Measurements from ENCODE around the gene VGLL4.

The VGLL4 gene

DNA sequence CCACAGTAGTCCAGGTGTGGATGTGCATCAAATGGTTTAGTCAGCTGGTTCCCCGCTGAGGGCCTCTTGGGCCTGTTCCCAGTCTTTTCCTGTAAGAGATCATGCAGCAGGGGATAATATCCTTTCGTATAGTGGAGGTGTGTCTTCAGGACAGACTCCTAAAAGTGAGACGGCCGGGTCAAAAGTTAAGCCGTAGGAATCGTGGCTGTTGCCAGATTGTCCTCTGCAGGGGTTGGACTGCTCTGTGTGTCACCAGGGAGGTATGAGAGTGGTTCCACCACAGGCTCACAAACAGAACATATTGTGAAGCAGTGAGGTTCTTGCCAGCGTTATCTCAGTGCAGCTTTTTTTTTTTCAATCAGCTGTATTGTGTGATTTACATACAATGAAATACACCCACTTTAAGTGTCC, 95.0 kb downstream of the VGLL4 start:
- no peak for DNase-seq (ENCODE audit: low read depth)

- no peak for DNase-seq (ENCODE audit: low read depth)
Observed at GRCh38 chr3:11547498-11547897, 96.2 kb downstream of the VGLL4 start.

GRCh38 chr3:11546657-11547302, 96.9 kb downstream of the VGLL4 start:
- no peak for DNase-seq (ENCODE audit: low read depth)

GRCh38 chr3:11545186-11545851, 98.4 kb downstream of the VGLL4 start:
- no peak for DNase-seq (ENCODE audit: low read depth)

DNA sequence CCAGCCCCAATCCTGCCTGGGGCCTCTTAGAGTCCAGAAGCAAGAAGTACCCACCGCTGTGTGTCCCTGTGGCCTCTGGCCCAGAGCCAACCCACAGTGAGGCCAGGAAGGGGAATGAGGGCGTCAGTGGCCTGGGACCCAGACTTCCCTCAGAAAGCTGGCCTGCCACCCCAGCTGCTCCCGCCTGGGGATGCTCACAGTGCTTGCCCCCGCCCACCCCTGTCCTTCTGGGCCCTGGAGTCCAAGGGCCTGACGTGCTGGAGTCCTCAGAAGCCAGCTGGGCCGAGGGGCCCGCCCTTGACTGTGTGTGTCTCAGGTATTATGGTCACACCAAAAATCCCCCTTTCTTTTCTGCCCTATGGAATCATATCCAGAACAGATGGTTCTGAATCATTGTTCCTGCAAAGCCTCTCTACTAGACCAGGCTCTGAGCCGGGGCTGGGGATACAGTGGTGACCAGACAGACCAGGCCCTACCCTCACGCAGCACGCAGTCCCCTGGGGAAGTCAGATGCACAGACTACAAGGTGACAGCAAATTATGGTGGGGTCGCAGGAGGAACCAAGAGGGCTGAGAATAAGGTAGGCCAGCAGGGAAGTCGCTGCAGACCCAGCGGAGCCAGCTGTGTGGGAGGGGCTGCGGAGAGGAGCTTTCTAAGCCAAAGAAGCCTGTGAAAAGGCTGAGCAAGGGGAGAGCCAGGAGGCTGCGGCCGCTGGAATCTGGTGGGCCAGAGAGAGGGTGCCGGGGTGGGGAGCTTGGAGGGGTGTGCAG, 99.1 kb downstream of the VGLL4 start:
- no peak for DNase-seq (ENCODE audit: low read depth)

GRCh38 chr3:11543948-11544387, 99.7 kb downstream of the VGLL4 start:
- DNase-seq (ENCODE audit: low read depth) = no peak

- DNase-seq (ENCODE audit: low read depth) = no peak
Observed at GRCh38 chr3:11543141-11543947, 100.4 kb downstream of the VGLL4 start.

DNA sequence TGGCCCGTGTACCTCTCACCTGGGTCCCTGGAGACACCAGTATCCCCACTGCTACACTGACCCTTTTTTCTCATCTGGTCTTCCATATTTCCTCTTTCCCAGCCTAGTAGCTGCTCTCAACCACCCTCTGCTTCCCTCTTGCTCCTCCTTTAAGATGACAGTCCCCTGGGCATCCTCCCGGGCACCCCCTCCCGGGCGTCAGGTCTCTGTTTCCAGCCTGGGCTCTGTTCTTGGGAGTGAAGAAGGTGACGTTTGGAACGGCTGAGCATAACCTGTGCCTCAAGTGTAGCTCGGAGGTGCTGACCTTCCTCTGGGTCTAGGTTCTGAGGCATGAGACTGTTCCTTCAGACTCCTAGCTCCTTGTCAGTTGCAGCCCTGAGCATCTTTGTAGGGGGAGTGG, 101.2 kb downstream of the VGLL4 start:
- no peak for DNase-seq (ENCODE audit: low read depth)

DNA sequence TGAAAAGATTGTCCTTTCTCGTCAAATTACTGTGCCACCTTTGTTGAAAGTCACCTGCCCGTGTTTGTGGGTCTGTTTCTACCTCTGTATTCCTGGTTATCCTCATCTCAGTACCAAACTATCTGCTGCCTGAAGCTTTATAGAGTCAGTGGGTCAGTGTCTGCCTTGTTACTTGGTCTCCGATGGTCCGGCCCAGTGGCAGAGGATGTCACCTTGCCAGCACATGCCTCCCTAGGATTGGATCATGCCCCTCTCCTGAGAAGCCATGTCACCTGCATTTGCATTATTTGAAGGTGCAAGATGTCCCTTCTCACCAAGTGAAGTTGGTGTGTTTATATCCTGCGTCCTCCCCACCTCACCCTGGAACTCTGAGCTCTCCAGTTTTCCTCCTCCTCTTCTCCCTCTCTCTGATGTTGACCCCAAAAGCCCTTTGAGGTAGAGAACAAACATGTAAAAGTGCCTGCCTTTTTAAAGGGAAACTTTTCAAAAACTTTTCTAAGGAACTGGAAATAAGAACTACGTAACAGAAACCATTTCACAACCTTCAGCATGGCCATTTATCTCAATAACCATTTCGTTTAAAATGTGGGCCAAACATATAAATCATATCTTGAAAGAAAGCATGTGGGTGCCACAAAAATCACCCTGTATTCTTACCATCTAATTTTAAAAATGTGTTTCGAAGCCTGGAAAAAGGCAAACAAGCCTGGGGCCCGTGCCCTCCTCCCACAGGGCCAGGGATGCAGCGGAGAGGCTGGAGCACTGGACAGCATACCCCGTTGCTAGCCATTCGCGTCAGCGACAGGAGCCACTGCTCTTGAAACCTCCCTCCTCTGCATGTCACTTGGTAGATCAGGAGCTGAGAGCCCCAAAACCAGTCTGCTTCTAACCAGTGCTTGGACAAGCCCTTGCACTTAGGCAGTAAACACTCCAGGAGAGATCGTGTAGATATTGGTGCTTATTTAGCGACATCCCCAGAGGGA, 102.1 kb downstream of the VGLL4 start:
- DNase-seq (ENCODE audit: low read depth) = no peak

DNA sequence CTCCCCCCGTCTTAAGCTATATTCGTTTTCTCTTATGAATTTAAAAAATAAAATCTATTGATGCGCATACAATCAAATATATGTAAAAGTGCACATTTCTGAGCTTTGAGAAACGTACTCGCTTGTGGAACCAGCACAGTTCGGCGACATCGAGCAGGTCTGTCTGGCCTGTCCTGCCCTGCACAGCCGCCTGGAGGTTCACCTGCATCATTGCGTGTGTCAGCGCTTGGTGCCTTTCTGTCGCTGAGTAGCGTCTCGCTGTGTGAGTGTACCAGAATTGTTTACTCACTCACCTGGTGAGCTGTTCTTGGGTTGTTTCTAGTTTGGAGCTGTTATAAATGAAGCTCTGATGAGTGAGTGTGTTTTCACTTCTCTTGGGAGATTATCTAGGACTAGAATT, 104.0 kb downstream of the VGLL4 start:
- DNase-seq (ENCODE audit: low read depth) = no peak

DNA sequence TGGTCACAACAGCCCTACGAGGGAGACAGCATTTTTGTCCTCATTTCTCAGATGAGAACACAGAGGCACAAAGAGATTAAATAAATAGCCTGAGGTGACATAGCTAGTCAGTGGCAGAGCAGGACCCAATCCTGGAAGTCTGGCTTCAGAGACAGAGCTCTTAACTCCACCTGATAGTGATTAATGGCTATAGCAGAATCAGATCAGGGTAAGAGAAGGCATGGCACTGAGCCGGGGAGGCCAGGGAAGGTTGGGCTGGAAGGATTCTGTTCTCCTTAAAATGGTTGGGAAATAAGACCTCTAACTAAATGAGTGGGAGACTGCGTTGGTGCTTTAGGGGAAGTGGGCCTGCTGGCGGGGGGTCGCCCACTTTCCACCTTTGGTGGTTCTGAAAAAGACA, 104.5 kb downstream of the VGLL4 start:
- DNase-seq (ENCODE audit: low read depth) = no peak

DNA sequence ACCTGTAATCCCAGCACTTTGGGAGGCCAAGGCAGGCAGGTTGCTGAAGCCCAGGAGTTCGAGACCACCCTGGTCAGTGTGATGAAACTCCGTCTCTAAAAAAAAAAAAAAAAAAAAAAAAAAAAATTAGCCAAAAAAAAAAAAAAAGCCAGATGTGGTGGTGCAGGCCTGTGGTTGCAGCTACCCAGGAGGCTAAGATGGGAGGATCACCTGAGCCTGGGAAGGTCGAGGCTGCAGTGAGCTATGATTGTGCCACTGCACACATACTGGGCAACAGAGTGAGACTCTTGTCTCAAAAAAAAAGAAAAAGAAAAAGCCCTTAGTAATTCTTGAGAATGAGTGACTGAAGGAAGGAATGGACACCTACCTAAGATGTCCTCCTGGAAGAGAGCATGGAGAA, 105.1 kb downstream of the VGLL4 start:
- no peak for DNase-seq (ENCODE audit: low read depth)

DNA sequence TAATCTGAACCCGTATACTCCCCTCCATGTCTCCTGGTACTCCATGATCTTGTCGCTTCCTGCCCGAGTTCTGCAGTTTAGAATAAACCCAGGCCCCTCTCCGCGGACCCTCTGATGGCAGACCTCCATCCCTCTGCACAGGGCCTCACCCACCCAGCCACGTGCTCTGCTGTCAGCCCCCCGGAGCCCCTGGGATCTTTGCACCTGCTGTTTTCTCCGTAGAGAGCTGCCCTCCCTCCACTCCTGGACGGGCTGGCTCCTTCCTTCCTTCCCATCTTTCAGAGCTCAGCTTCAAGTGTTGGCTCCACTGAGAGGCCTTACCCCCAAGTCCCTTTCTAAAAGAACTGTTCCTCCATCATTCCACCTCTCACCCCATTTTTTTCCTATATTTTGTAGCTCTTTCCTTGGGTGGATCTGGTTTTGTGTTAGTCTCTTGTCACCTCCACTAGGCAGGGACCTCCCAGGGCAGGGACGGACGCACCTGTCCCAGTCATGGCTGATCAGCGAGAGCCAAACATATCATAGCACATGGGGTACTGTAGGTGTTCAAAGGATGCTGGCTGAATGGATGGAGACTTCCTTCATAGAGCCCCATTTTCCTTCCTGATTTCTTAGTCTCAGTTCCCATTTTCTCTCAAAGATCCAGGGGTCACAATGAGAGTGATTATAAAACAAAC, 106.6 kb downstream of the VGLL4 start:
- no peak for DNase-seq (ENCODE audit: low read depth)

- DNase-seq (ENCODE audit: low read depth) = no peak
Observed at GRCh38 chr3:11536132-11536935, 107.4 kb downstream of the VGLL4 start.

DNA sequence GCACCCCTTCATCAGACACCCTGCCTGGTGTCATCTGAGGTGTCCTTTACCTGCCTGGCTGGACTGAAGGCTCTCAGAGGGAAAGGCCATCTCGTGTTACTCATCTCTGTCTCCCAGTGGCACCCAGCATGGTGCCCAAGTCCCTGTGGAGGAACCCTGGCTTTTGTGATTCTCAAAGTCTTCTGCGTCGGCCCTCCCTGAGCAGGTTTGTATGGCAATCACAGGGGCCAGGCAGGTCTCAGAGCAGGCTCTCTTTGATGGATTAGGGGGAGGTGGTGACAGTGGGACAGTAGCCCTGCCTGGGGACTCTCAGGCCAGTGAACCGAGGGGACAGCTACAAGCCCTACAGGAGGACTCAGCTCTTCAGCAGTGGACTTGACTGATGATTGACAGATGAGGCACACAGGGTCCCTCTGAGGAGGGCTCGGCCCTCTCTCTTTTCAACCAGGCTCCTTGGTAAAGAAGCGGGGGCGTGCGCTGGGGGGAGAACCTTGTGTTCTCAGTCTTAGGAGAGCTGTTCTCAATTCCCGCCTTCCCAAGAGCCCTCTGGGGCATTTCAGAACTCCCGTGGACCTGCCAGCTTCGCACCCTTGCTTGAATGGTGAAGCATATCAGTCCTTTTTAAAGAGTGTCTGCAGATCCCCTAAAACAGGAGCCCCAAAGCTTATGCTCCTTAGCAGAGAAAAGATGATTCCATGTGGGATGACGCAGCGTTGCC, 108.3 kb downstream of the VGLL4 start:
- no peak for DNase-seq (ENCODE audit: low read depth)

GRCh38 chr3:11534793-11535101, 109.0 kb downstream of the VGLL4 start:
- DNase-seq (ENCODE audit: low read depth) = no peak

DNA sequence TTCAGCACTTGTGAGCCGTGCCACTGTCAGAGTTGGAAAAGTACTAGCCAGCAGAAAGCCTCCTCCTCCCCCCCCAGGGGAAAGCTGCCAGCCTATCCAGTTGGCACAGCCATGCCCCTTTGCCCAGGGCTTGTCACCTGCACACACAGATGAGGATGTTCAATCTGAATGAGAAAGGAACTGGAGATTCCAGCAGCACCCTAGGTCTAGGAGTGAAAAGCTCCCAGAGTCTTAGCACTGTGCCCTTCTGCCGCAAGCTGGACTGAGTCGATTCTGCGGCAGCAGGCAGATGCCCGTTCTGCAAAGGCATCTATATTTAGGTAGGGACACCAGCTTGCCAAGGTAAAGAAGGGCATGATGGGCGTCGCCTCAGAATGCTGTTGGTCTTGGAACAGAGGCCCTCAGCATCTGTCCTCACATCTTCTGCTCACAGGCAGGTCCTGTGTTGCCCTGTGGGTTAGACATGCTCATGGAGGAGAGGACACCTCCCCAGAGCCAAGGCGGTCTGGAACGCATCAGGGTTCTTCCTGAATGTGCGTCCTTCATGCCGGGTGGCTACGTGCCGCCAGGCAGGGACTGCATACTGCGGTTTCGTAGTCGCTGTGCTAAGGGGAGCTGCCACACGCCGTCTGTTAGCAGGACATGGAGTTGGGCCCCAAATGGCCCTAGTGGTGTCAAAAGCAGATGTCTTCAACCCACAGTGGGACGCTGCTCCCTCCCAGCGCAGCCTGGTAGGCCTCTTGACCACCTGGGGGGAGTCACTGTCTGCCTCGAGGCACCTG, 109.5 kb downstream of the VGLL4 start:
- no peak for DNase-seq (ENCODE audit: low read depth)

- no peak for DNase-seq (ENCODE audit: low read depth)
Observed at GRCh38 chr3:11532931-11533391, 110.8 kb downstream of the VGLL4 start.

Data from activated T-cell treated with anti-CD3 and anti-CD28 coated beads for 1 hour (primary cell).